GM18868 (cell line): ENCODE data around the gene GPR152.
A peak's percentile ranks its signal among the peaks of the same experiment; 100 is the strongest.
"Not testable (repeated sequence)": the region's sequence is repeated elsewhere in the genome, so short reads cannot be mapped to it uniquely, and the experiment has no call there.

Experiments used
- ATAC-seq: cut with Tn5 transposase; IDR thresholded peaks from one replicate; pipeline ENCODE4 v1.9.1; 2021; ENCODE audit warnings: mild to moderate bottlenecking, moderate library complexity; ENCODE audit not compliant: unreplicated experiment

The GPR152 gene

GRCh38 chr11:67412495-67413179, 39.9 kb downstream of the GPR152 start:
- ATAC-seq: no peak

GRCh38 chr11:67411785-67412152, 40.8 kb downstream of the GPR152 start:
- ATAC-seq: no peak

- no peak for ATAC-seq
Measured at GRCh38 chr11:67410984-67411784, 41.3 kb downstream of the GPR152 start.

- no peak for ATAC-seq
Measured at GRCh38 chr11:67410369-67410831, 42.1 kb downstream of the GPR152 start.

GRCh38 chr11:67409781-67410368, 42.7 kb downstream of the GPR152 start:
- no peak for ATAC-seq

GRCh38 chr11:67409261-67409666, 43.3 kb downstream of the GPR152 start:
- peak; percentile 53 for ATAC-seq

GRCh38 chr11:67408437-67409200, 43.9 kb downstream of the GPR152 start:
- no peak for ATAC-seq

- ATAC-seq: no peak
Measured at GRCh38 chr11:67407688-67408163, 44.8 kb downstream of the GPR152 start.

- no peak for ATAC-seq
Measured at GRCh38 chr11:67406969-67407687, 45.4 kb downstream of the GPR152 start.

- no peak for ATAC-seq
Measured at GRCh38 chr11:67406420-67406968, 46.0 kb downstream of the GPR152 start.

GRCh38 chr11:67405688-67406339, 46.7 kb downstream of the GPR152 start:
- ATAC-seq: no peak

GRCh38 chr11:67405196-67405567, 47.3 kb downstream of the GPR152 start:
- no peak for ATAC-seq

GRCh38 chr11:67404515-67405195, 47.9 kb downstream of the GPR152 start:
- no peak for ATAC-seq

GRCh38 chr11:67403085-67403484, 49.4 kb downstream of the GPR152 start:
- ATAC-seq: not testable (repeated sequence)

- not testable (repeated sequence) for ATAC-seq
Measured at GRCh38 chr11:67402192-67402839, 50.2 kb downstream of the GPR152 start.

GRCh38 chr11:67401495-67402191, 50.9 kb downstream of the GPR152 start, which contains the start of gene PPP1CA:
TSS of gene PPP1CA (minus strand) at chr11:67401858. CDS start at chr11:67401782, 76 bp downstream.
- peak; percentile 58 for ATAC-seq
